Adipocyte (in vitro differentiated cells): ENCODE results near the gene SRGAP3.

Experiments used
- DNase-seq: peaks from one replicate; pipeline ENCODE4 v3.0.0-alpha.2; 2015; ENCODE audit warnings: low read depth
- H3K27me3 ChIP-seq: replicated peaks from 2 replicates; pipeline ENCODE4 v1.7.0; 2013; ENCODE audit warnings: mild to moderate bottlenecking, low read length, moderate library complexity; ENCODE audit not compliant: control insufficient read depth, insufficient read depth
- H3K36me3 ChIP-seq: 2 replicates; pipeline ENCODE4 v1.7.0; 2013; ENCODE audit warnings: low read length, mild to moderate bottlenecking, moderate library complexity; ENCODE audit not compliant: control insufficient read depth, insufficient read depth, severe bottlenecking
- H3K4me1 ChIP-seq: 2 replicates; pipeline ENCODE4 v1.7.0; 2013; ENCODE audit warnings: mild to moderate bottlenecking, low read length, moderate library complexity; ENCODE audit not compliant: control insufficient read depth, insufficient read depth
- H3K4me3 ChIP-seq: 2 replicates; pipeline ENCODE4 v1.7.0; 2013; ENCODE audit warnings: mild to moderate bottlenecking, low read length, moderate library complexity
- H3K9ac ChIP-seq: 2 replicates; pipeline ENCODE4 v1.7.0; 2013; ENCODE audit warnings: mild to moderate bottlenecking, low read length, moderate library complexity
- H3K9me3 ChIP-seq: 2 replicates; pipeline ENCODE4 v1.7.0; 2013; ENCODE audit warnings: mild to moderate bottlenecking, low read length, moderate library complexity; ENCODE audit not compliant: control insufficient read depth

SRGAP3 gene

DNA sequence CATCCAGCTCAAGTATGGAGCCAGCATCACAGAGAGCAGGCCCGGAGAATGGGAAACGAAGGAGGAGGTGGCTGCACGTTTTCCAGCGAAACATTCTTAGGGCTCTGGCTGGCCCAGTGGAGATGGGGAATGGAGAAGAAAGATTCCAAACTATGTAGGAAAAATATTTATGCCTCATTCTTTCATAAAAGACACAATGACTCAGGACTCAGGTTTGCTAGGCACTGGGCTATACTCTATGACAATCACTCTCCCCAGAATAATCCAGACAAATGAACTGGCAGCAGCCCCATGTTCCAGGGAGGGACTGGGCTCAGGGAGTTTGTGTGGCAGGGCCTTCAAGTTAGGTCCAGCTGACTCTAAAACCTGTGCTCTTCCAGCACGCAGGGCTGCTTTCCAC lies 175.4 kb downstream of the SRGAP3 start:
- H3K4me3 ChIP-seq, result no peak overlapping the region
- no peaks in the 10 kb centered on the region for H3K36me3 ChIP-seq
- peak; percentile 48 for DNase-seq

DNA sequence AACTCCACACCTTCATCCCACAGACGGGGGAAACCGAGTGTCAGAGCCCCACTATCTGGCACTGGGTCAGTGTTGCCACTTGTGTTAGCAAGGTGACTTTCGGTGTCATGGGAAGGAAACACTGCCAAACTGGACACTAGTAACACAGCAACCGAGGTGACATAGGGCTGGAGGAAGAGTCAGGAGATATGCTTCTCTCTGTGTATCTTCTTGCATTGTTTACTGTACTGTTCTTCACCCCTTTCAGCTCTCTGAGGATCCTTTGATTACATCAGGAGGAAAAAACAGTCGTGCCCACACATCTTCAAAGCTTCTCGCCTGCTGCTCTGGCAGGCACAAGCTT lies 176.8 kb downstream of the SRGAP3 start:
- DNase-seq, result no peak
- Histone ChIP-seq H3K9ac (no peak overlapping the region), H3K36me3 (no peaks in the 10 kb centered on the region), H3K27me3 (no peaks in the 10 kb centered on the region), H3K4me3 (no peak overlapping the region), H3K9me3 (no peaks in the 10 kb centered on the region), H3K4me1 (no peaks in the 10 kb centered on the region)

More for the DNA sequence above, 175.4 kb downstream of the SRGAP3 start:
- Histone ChIP-seq H3K9ac (no peak overlapping the region), H3K9me3 (no peaks in the 10 kb centered on the region), H3K4me1 (no peaks in the 10 kb centered on the region), H3K27me3 (no peaks in the 10 kb centered on the region)

DNA sequence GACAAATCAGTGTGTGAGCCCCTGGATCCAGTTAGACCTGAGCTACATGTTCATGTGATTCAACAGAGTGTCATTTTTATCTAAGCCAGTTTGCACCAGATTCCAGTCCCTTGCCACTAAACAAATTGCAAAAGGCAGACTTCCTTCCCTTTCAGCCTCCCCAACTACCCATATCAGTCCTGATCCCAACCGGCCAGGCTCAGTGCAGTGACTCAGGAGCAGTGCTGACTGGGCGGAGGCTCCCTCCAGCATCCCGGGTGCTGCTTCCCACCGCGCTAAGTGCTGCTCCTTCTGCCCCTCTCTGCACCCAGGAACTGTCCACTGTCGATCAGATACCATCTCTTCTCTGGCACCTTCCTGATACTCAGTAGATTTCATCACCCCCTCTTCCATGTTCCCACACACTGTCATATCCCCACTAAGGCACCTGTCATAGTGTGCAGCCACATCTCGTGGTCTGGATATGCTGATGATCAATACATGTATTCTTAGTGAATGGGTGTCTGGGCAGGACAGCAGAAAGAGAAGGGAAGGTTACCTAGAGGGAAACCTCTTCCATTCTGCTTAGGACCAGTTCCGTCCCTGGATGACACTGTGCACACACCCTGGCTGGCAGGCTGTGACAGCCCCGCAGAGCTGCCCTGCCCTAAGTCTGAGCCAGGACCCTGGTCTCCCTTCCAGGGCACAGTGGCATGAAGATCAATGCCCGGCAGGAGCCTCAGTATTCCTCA lies 177.3 kb downstream of the SRGAP3 start:
- H3K9me3 ChIP-seq, result no peaks in the 10 kb centered on the region
- no peak overlapping the region for H3K4me3 ChIP-seq
- H3K27me3 ChIP-seq, result no peaks in the 10 kb centered on the region
- no peak overlapping the region for H3K9ac ChIP-seq
- no peaks in the 10 kb centered on the region for H3K4me1 ChIP-seq
- no peaks in the 10 kb centered on the region for H3K36me3 ChIP-seq
- DNase-seq, result no peak

DNA sequence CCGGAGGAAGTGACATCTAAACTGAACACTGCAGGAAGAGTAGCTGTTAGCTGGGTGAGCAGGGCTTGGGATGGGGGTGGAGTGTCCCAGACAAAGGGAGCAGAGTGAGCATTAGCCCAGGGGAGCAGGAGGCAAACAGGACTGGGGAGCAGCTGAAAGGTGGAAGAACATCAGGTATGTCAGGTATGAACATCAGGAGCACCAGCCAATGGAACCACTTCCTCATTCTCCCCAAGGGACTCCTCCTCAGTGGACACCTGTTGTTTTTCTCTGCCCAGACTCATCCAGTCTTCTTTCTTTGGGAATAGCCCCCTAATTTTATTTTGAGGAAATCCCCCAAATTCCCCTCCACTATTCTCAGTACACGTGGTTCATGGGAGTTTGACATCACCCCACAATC lies 178.5 kb downstream of the SRGAP3 start:
- Histone ChIP-seq H3K27me3 (no peaks in the 10 kb centered on the region), H3K9me3 (no peaks in the 10 kb centered on the region), H3K36me3 (no peaks in the 10 kb centered on the region), H3K4me3 (no peak overlapping the region), H3K9ac (no peak overlapping the region), H3K4me1 (no peaks in the 10 kb centered on the region)
- no peak for DNase-seq

DNA sequence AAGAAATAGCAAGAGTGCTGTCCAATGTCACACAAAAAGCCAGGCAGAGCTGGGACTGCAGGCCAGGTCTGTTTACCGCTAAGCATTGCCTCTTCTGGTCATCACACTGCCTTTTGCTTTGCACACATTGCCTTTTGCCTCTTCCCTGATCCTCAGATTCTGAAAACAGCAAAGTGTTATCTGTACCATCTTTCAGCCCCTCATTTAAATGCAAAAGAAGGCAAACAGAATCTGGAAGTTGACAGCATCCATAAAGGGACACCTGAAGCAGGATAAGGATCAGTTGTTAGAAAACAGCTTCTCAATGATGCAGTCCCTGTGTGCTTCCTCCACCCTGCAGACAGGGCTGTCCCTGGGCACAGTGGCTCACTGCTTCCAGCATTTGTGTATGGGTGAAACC lies 179.5 kb downstream of the SRGAP3 start:
- no peaks in the 10 kb centered on the region for H3K4me1 ChIP-seq
- no peak overlapping the region for H3K4me3 ChIP-seq
- no peaks in the 10 kb centered on the region for H3K36me3 ChIP-seq
- no peaks in the 10 kb centered on the region for H3K27me3 ChIP-seq
- no peak overlapping the region for H3K9ac ChIP-seq
- no peak for DNase-seq
- H3K9me3 ChIP-seq, result no peaks in the 10 kb centered on the region

DNA sequence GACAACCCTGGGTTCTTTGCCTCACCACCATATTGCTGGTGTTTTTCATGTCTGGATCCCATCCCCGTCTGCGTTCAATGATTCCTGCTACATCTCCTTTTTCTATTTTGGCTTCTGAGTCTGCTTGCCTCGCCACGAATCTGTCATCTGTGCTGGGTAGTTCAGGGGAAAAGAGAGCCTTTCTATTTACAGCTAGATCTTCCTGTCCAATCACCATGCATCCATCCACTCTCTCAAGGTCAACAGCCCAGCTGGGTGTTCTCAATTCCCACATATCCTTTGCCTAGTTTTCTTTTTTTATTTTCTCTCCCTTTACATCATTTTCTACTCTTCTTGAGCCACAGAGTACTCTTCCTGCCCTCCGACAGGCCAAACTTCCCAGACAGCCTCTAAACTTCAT lies 181.4 kb downstream of the SRGAP3 start:
- Histone ChIP-seq H3K36me3 (no peaks in the 10 kb centered on the region), H3K4me3 (no peak overlapping the region), H3K9me3 (no peaks in the 10 kb centered on the region), H3K4me1 (no peaks in the 10 kb centered on the region), H3K27me3 (no peaks in the 10 kb centered on the region), H3K9ac (no peak overlapping the region)
- no peak for DNase-seq

DNA sequence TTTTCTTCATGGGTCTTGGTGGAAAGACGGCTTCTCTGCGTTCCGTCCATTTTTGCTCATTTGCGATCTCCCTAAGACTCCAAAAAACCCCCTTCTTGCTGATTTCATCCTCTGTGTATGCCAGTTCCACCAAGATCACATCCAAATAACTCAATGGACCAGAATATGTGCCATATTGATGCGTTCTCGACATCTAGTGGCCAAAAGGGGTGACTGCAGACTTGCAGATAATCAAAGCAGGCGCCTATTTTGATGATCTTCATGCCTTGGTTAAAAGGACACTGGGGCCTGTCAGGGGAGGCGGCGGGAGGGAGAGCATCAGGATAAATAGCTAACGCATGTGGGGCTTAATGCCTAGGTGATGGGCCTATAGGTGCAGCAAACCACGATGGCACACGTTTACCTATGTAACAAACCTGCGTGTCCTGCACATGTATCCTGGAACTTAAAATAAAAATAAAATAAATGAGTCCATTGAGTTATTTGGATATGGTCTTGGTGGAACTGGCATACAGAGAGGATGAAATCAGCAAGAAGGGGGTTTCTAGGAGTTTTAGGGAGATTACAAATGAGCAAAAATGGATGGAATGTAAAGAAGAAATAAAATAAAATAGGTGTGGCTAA lies 182.0 kb downstream of the SRGAP3 start:
- no peaks in the 10 kb centered on the region for H3K36me3 ChIP-seq
- H3K4me3 ChIP-seq, result no peak overlapping the region
- H3K4me1 ChIP-seq, result no peaks in the 10 kb centered on the region
- no peak overlapping the region for H3K9ac ChIP-seq
- peak; percentile 81 for DNase-seq
- peaks cover 4% of the 10 kb centered on the region for H3K9me3 ChIP-seq
- no peaks in the 10 kb centered on the region for H3K27me3 ChIP-seq

DNA sequence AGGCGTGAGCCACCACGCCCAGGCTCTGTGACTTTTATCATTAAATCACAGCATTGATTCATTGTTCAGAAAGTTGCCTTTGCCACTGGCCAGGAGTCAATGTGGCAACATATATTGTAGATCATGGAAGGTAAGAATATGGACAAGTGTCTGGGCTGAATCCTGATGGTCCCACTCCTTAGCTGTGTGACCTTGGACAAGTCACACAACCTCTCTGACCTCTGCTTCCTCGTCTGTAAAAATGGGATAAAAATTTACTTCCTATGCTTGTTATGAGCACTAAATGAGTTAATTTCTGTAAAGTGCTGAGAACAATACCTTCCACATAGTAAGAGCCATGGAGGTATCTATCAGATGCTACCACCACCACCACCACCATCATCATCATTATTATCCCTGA lies 182.7 kb downstream of the SRGAP3 start:
- Histone ChIP-seq H3K36me3 (no peaks in the 10 kb centered on the region), H3K9ac (no peak overlapping the region), H3K4me3 (no peak overlapping the region), H3K9me3 (peaks cover 7% of the 10 kb centered on the region), H3K27me3 (no peaks in the 10 kb centered on the region), H3K4me1 (no peaks in the 10 kb centered on the region)
- no peak for DNase-seq

DNA sequence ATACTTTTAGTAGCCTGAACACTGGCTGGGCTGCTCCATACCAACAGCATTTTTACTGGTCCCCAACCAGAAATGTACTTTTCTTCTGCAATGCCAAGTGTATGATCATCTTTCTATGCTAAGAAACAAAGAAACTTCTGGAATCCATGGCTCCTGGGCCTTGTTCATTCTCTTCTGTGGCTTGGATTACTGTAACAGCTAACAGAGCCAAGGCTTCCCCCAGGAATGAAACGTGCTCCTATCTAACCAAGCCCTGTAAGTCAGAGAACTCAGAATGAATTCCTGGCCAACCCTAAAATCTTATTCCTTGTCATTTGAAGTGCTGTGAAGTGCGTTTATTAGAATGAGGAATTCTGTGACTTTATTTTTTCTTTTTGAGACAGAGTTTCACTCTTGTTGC lies 183.3 kb downstream of the SRGAP3 start:
- DNase-seq, result peak; percentile 8
- H3K4me3 ChIP-seq, result no peak overlapping the region
- no peaks in the 10 kb centered on the region for H3K36me3 ChIP-seq
- no peaks in the 10 kb centered on the region for H3K4me1 ChIP-seq
- H3K27me3 ChIP-seq, result no peaks in the 10 kb centered on the region
- H3K9me3 ChIP-seq, result peaks cover 7% of the 10 kb centered on the region
- no peak overlapping the region for H3K9ac ChIP-seq

DNA sequence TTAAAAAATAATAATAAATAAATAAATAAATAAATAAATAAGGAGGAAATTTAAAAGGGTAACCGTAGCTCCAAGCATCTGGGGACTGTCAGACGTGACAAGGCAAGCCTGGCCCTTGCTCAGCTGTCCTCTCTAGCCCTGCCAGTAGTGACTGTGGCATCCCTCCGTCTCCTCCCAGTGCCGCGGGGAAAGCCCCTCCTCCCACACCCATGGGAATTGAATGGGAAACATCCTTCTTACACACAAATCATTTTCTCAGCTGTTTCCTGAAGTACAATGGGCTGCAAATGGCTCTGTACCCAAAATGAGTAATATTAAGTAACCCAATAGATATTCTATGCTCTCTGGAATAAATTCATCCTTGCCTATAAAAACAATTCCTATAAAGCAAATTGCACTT lies 184.6 kb downstream of the SRGAP3 start:
- DNase-seq, result no peak
- H3K36me3 ChIP-seq, result no peaks in the 10 kb centered on the region
- no peaks in the 10 kb centered on the region for H3K27me3 ChIP-seq

DNA sequence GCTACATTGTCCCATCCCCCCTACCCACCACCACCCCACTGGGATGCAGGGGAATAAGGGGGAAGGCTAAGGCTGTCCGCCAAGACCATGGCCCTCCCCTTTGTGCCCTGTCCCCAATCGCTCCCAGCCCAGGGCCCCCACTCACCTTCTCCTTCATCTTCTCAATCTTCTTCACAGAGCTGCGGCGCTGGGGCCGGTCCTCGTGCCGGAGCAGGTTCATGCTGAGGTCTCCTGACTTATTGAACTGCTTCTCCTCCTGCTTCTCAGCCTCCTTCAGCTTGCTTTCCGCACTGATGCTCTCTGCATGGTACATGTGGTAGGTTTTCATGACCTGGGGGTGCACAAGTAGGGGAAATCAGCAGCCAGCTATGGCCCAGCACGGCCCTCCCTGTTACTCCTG lies 185.2 kb downstream of the SRGAP3 start:
- peaks cover 7% of the 10 kb centered on the region for H3K9me3 ChIP-seq
- DNase-seq, result no peak
- H3K9ac ChIP-seq, result no peak overlapping the region
- H3K4me3 ChIP-seq, result no peak overlapping the region
- H3K4me1 ChIP-seq, result no peaks in the 10 kb centered on the region
- H3K36me3 ChIP-seq, result no peaks in the 10 kb centered on the region
- H3K27me3 ChIP-seq, result no peaks in the 10 kb centered on the region

More for the DNA sequence above, 184.6 kb downstream of the SRGAP3 start:
- H3K9ac ChIP-seq, result no peak overlapping the region
- H3K9me3 ChIP-seq, result peaks cover 7% of the 10 kb centered on the region
- no peak overlapping the region for H3K4me3 ChIP-seq
- no peaks in the 10 kb centered on the region for H3K4me1 ChIP-seq

DNA sequence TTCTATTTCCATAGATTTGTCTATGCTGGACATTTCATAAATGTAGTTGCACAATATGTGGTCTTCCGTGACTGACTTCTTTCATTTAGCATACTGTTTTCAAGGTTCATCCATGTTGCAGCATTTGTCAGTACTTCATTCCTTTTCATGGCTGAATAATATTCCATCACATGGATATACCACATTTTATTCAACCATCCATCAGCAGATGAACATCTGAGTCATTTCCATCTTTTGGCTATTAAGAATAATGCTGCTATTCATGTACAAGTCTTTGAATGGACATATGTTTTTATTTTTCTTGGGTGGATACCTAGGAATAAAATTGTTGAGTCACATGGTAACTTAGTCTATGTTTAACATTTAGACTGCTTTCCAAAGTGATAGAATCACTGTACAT lies 186.9 kb downstream of the SRGAP3 start:
- no peaks in the 10 kb centered on the region for H3K36me3 ChIP-seq
- H3K9me3 ChIP-seq, result peaks cover 7% of the 10 kb centered on the region
- no peak for DNase-seq
- no peaks in the 10 kb centered on the region for H3K4me1 ChIP-seq
- H3K27me3 ChIP-seq, result no peaks in the 10 kb centered on the region
- no peak overlapping the region for H3K9ac ChIP-seq
- H3K4me3 ChIP-seq, result no peak overlapping the region
